H54 (cell line): Measurements from ENCODE around the gene SLC39A7.

Experiments
- DNase-seq: peaks from one replicate; pipeline ENCODE4 v3.0.0; 2011; ENCODE audit warnings: low spot score, mixed read lengths; ENCODE audit not compliant: insufficient read length
- FAIRE-seq: peaks from 3 replicates; lab custom pipeline; 2011; peaks lifted over from hg19 to GRCh38; lab: Jason Lieb, UNC
- POLR2A ChIP-seq: IDR thresholded peaks from 2 replicates; pipeline ENCODE4 v1.6.1; 2011; ENCODE audit warnings: low read depth, mild to moderate bottlenecking, low read length

The SLC39A7 gene

GRCh38 chr6:33200219-33201146 lies at the start of gene SLC39A7, which contains the start of gene RXRB:
SLC39A7 (plus strand) TSS chr6:33200867; CDS start chr6:33201246, 379 bp downstream.
RXRB (minus strand) TSS chr6:33200665; CDS start chr6:33200476, 189 bp downstream.
- FAIRE-seq = peak; percentile 23
- TF ChIP-seq POLR2A = peak; percentile 49
- DNase-seq = peak; percentile 98

- no peak for FAIRE-seq
- DNase-seq = no peak
- TF ChIP-seq POLR2A = no peak
Measured at GRCh38 chr6:33151050-33151449, 49.6 kb upstream of the SLC39A7 start.

GRCh38 chr6:33154349-33154748 lies 46.3 kb upstream of the SLC39A7 start:
- no peak for DNase-seq
- TF ChIP-seq POLR2A = no peak
- FAIRE-seq = no peak

- peak; percentile 27 for DNase-seq
- FAIRE-seq = no peak
- TF ChIP-seq POLR2A = no peak
Measured at GRCh38 chr6:33156561-33156960, 44.1 kb upstream of the SLC39A7 start.

- DNase-seq (no peak), FAIRE-seq (no peak)
- TF ChIP-seq POLR2A = no peak
Measured at GRCh38 chr6:33156964-33157363, 43.7 kb upstream of the SLC39A7 start.

GRCh38 chr6:33160096-33160495 lies 40.6 kb upstream of the SLC39A7 start:
- no peak for FAIRE-seq
- DNase-seq = no peak

GRCh38 chr6:33160728-33161344 lies 39.8 kb upstream of the SLC39A7 start:
- TF ChIP-seq POLR2A = no peak
- DNase-seq (peak; percentile 89), FAIRE-seq (peak; percentile 53)

More at GRCh38 chr6:33160096-33160495, 40.6 kb upstream of the SLC39A7 start:
- no peak for TF ChIP-seq POLR2A

GRCh38 chr6:33161354-33162331 lies 39.0 kb upstream of the SLC39A7 start:
- no peak for FAIRE-seq

GRCh38 chr6:33163540-33163939 lies 37.1 kb upstream of the SLC39A7 start:
- no peak for FAIRE-seq
- no peak for TF ChIP-seq POLR2A

More at GRCh38 chr6:33161354-33162331, 39.0 kb upstream of the SLC39A7 start:
- TF ChIP-seq POLR2A = no peak
- peak; percentile 82 for DNase-seq

GRCh38 chr6:33164176-33164575 lies 36.5 kb upstream of the SLC39A7 start:
- no peak for DNase-seq
- no peak for TF ChIP-seq POLR2A
- no peak for FAIRE-seq

More at GRCh38 chr6:33163540-33163939, 37.1 kb upstream of the SLC39A7 start:
- DNase-seq = no peak

- DNase-seq (no peak), FAIRE-seq (no peak)
- no peak for TF ChIP-seq POLR2A
Measured at GRCh38 chr6:33164665-33165373, 35.8 kb upstream of the SLC39A7 start.

GRCh38 chr6:33165581-33166258 lies 34.9 kb upstream of the SLC39A7 start:
- TF ChIP-seq POLR2A = no peak
- no peak for FAIRE-seq
- no peak for DNase-seq
